ENCODE data around the gene CD14.

GRCh38 chr5:140594169-140594568, 38.8 kb downstream of the CD14 start:
- TF ChIP-seq, protein P1, sequence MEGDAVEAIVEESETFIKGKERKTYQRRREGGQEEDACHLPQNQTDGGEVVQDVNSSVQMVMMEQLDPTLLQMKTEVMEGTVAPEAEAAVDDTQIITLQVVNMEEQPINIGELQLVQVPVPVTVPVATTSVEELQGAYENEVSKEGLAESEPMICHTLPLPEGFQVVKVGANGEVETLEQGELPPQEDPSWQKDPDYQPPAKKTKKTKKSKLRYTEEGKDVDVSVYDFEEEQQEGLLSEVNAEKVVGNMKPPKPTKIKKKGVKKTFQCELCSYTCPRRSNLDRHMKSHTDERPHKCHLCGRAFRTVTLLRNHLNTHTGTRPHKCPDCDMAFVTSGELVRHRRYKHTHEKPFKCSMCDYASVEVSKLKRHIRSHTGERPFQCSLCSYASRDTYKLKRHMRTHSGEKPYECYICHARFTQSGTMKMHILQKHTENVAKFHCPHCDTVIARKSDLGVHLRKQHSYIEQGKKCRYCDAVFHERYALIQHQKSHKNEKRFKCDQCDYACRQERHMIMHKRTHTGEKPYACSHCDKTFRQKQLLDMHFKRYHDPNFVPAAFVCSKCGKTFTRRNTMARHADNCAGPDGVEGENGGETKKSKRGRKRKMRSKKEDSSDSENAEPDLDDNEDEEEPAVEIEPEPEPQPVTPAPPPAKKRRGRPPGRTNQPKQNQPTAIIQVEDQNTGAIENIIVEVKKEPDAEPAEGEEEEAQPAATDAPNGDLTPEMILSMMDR (IDR thresholded peaks at IDR 0.05; ENCODE audit: insufficient read depth, low read depth, low read length), result no peak
- TF ChIP-seq EZH2 (IDR thresholded peaks at IDR 0.05; ENCODE audit: insufficient read depth, low read length), result no peak
